HUES48 (cell line): ENCODE results near the gene NELFCD.
"Not testable (repeated sequence)": the region's sequence is repeated elsewhere in the genome, so short reads cannot be mapped to it uniquely, and the experiment has no call there.

Experiments used
- H3K27ac ChIP-seq: one replicate; pipeline ENCODE4 v1.7.0; 2013; ENCODE audit warnings: low read depth, low read length, inconsistent platforms
- H3K27me3 ChIP-seq: 2 replicates; pipeline ENCODE4 v1.6.1; 2013; ENCODE audit warnings: mild to moderate bottlenecking, low read length; ENCODE audit not compliant: control insufficient read depth, insufficient read depth
- H3K36me3 ChIP-seq: 2 replicates; pipeline ENCODE4 v1.6.1; 2013; ENCODE audit warnings: low read length; ENCODE audit not compliant: control insufficient read depth, insufficient read depth
- H3K4me1 ChIP-seq: 2 replicates; pipeline ENCODE4 v1.6.1; 2013; ENCODE audit warnings: mild to moderate bottlenecking, low read length; ENCODE audit not compliant: control insufficient read depth, insufficient read depth
- H3K4me3 ChIP-seq: 2 replicates; pipeline ENCODE4 v1.5.1; 2013; ENCODE audit warnings: mild to moderate bottlenecking, low read depth, low read length
- H3K9ac ChIP-seq: 2 replicates; pipeline ENCODE4 v1.6.1; 2013; ENCODE audit warnings: mild to moderate bottlenecking, low read depth, low read length, moderate library complexity
- H3K9me3 ChIP-seq: 2 replicates; pipeline ENCODE4 v1.6.1; 2013; ENCODE audit warnings: low read length; ENCODE audit not compliant: control insufficient read depth, insufficient read depth

NELFCD gene

DNA sequence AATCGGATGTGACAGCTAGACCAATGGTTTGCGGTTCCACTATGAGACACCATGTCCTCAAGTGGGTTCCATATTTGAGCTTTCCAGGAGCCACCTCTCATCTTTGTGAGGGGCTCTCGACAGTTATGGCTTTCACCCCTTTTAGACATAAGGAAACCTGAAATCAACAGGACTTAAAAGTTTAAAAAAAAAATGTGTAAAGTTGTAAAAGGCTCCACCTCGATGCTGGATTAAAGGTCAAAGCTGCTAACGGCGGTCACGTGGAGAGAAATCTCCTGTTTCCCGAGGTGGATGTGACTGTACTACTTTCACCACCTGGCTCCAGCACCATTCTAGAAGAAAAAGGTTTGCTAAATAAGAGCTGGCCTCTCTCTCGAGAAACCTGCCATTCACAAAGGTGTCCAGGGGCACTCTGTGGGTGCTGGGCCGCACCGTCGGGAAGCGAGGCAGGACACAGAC, 50.5 kb downstream of the NELFCD start:
- Histone ChIP-seq H3K9me3 (no peaks in the 10 kb centered on the region), H3K4me1 (peaks cover 13% of the 10 kb centered on the region), H3K4me3 (peak overlapping the region; percentile 88), H3K27me3 (peaks cover 53% of the 10 kb centered on the region), H3K36me3 (peaks cover 69% of the 10 kb centered on the region), H3K27ac (peak overlapping the region; percentile 65), H3K9ac (peak overlapping the region; percentile 92)

DNA sequence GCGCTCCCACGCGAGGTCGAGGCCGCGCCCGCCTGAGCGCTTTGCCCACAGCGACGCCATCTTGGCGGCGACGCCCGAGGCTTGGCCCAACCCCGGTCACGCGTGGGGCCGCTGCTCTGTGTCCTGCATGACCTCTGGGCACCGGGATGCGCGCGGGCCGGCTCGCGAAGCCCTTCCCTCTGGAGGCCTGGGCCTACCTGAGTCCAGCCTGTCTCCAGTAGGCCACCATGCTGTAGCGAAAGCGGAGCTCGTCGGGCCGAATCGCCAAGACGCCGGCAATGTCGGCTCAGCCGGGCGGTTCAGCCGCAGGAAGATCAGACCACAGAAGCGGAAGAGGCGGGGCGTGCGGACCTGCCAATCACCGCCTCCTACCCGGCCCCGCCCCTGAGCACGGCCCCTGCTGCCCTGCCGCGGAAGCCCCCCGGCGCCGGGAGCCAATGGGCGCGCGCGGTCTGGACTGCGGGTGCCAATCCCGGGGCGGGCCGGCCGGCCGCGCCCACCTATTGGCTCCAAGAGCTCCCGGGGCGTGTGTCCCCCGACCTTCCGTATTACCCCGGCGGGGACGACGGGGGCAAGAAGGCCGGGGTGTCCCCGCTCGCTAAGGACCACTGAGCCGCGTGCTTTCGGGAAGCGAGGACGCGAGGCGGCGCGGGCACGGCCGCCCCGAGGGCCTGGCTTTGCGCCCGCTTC, 51.1 kb downstream of the NELFCD start, which contains the start of gene ATP5F1E:
Gene ATP5F1E, minus strand, starts transcription at position 313 of the 690 bp plus-strand sequence. Its CDS starts 84 bp downstream, at position 229.
- no peaks in the 10 kb centered on the region for H3K9me3 ChIP-seq
- H3K27me3 ChIP-seq = peaks cover 47% of the 10 kb centered on the region
- peaks cover 13% of the 10 kb centered on the region for H3K4me1 ChIP-seq
- peaks cover 69% of the 10 kb centered on the region for H3K36me3 ChIP-seq
- peak within 1 kb of the TSS; percentile 78 for H3K27ac ChIP-seq
- peak within 1 kb of the TSS; percentile 92 for H3K9ac ChIP-seq
- peak within 1 kb of the TSS; percentile 88 for H3K4me3 ChIP-seq

GRCh38 chr20:59032713-59033059, 51.6 kb downstream of the NELFCD start:
- H3K4me3 ChIP-seq = peak overlapping the region; percentile 88
- peak overlapping the region; percentile 78 for H3K27ac ChIP-seq
- H3K4me1 ChIP-seq = peaks cover 13% of the 10 kb centered on the region
- no peaks in the 10 kb centered on the region for H3K9me3 ChIP-seq
- H3K9ac ChIP-seq = peak overlapping the region; percentile 58; the same call in 1 of the 2 replicates
- H3K36me3 ChIP-seq = peaks cover 69% of the 10 kb centered on the region
- peaks cover 42% of the 10 kb centered on the region for H3K27me3 ChIP-seq

- Histone ChIP-seq H3K9me3 (no peaks in the 10 kb centered on the region), H3K27me3 (peaks cover 38% of the 10 kb centered on the region), H3K4me3 (peak overlapping the region; percentile 88), H3K4me1 (peaks cover 13% of the 10 kb centered on the region), H3K27ac (no peak overlapping the region), H3K9ac (no peak overlapping the region), H3K36me3 (peaks cover 69% of the 10 kb centered on the region)
Measured at GRCh38 chr20:59033093-59033492, 52.0 kb downstream of the NELFCD start.

GRCh38 chr20:59033616-59034165, 52.6 kb downstream of the NELFCD start:
- Histone ChIP-seq H3K27ac (no peak overlapping the region), H3K4me1 (peaks cover 13% of the 10 kb centered on the region), H3K4me3 (no peak overlapping the region), H3K36me3 (peaks cover 68% of the 10 kb centered on the region), H3K9ac (no peak overlapping the region), H3K9me3 (no peaks in the 10 kb centered on the region), H3K27me3 (peaks cover 32% of the 10 kb centered on the region)

DNA sequence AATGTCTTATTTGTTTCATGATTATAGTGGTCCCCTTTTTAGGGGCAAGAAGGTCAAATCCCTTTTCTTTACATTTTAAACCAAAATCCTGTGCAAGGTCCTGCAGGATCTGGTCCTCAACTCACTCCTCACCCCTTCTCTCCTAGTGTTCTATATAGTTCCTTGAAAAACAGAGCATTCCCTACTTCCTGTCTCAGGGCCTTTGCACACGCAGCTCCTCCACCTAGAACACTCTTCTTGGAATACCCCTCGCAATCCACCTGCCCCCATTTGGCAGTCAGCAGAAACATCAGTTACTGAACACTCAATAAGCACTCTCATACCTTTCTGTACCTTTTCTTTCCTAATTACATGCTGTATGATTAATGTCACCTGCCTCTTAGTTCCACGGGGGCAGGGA, 54.3 kb downstream of the NELFCD start:
- no peak overlapping the region for H3K4me3 ChIP-seq
- peaks cover 55% of the 10 kb centered on the region for H3K36me3 ChIP-seq
- no peak overlapping the region for H3K27ac ChIP-seq
- H3K4me1 ChIP-seq = peaks cover 6% of the 10 kb centered on the region
- peaks cover 16% of the 10 kb centered on the region for H3K27me3 ChIP-seq
- H3K9ac ChIP-seq = no peak overlapping the region
- no peaks in the 10 kb centered on the region for H3K9me3 ChIP-seq

DNA sequence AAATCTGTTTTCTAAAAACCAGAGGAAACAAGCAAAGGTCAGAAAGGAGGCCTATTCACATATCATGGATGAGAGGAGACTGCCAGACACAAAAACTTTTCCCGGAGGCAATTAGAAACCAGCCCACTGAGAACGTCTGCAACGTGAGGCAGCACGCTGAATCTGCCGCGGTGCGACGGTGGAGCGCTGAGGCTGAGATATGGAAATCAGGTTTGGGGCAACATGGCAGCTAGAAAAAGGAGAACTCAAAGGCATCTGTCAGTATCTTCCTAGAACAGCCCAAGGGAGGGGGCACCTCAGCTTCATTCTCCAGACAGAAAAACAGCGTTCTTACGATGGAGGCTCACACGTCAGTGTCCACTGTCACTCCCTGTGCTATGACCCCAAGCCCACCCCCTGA, 56.3 kb downstream of the NELFCD start:
- Histone ChIP-seq H3K27ac (no peak overlapping the region), H3K4me1 (peaks cover 7% of the 10 kb centered on the region), H3K9me3 (no peaks in the 10 kb centered on the region), H3K27me3 (no peaks in the 10 kb centered on the region), H3K4me3 (no peak overlapping the region), H3K9ac (no peak overlapping the region), H3K36me3 (peaks cover 58% of the 10 kb centered on the region)

GRCh38 chr20:59039233-59039632, 58.2 kb downstream of the NELFCD start:
- Histone ChIP-seq H3K36me3 (peaks cover 50% of the 10 kb centered on the region), H3K4me3 (no peak overlapping the region)

GRCh38 chr20:59040667-59041066, 59.6 kb downstream of the NELFCD start:
- Histone ChIP-seq H3K9ac (no peak overlapping the region), H3K36me3 (peaks cover 36% of the 10 kb centered on the region), H3K9me3 (no peaks in the 10 kb centered on the region), H3K27ac (no peak overlapping the region), H3K27me3 (no peaks in the 10 kb centered on the region), H3K4me1 (peaks cover 8% of the 10 kb centered on the region; the same call in 1 of the 2 replicates), H3K4me3 (no peak overlapping the region)

More at GRCh38 chr20:59039233-59039632, 58.2 kb downstream of the NELFCD start:
- Histone ChIP-seq H3K27ac (no peak overlapping the region), H3K9me3 (no peaks in the 10 kb centered on the region), H3K9ac (no peak overlapping the region), H3K27me3 (no peaks in the 10 kb centered on the region), H3K4me1 (peaks cover 8% of the 10 kb centered on the region; the same call in 1 of the 2 replicates)

DNA sequence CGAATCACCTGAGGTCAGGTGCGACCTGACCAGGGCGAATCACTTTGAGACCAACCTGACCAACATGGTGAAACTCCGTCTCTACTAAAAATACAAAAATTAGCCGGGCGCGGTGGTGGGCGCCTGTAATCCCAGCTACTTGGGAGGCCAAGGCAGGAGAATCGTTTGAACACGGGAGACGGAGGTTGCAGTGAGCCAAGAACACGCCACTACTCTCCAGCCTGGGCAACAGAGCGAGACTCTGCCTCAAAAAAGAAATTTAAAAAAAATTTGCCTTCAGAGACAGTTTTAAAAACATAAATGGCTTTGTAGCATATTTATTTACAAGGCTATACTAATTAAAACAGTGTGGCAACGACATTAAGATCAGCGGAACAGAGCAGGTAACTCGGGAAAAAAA, 60.4 kb downstream of the NELFCD start:
- H3K9me3 ChIP-seq, H3K27ac ChIP-seq, H3K9ac ChIP-seq, H3K27me3 ChIP-seq, H3K4me1 ChIP-seq: not testable (repeated sequence)
- H3K36me3 ChIP-seq = peaks cover 28% of the 10 kb centered on the region
- peak overlapping the region; percentile 86 for H3K4me3 ChIP-seq

- Histone ChIP-seq H3K9ac (peak within 1 kb of the TSS; percentile 82), H3K27me3 (no peaks in the 10 kb centered on the region), H3K9me3 (no peaks in the 10 kb centered on the region), H3K27ac (peak within 1 kb of the TSS; percentile 28), H3K4me3 (peak within 1 kb of the TSS; percentile 86), H3K36me3 (peaks cover 20% of the 10 kb centered on the region), H3K4me1 (peaks cover 8% of the 10 kb centered on the region; the same call in 1 of the 2 replicates)
Measured at GRCh38 chr20:59042151-59042795, 61.2 kb downstream of the NELFCD start, which contains the start of gene PRELID3B. Gene PRELID3B, minus strand, starts transcription at chr20:59042786. Its CDS starts 56 bp downstream, at chr20:59042730.
